Aorta (tissue), 5 donors: ENCODE measurements around the gene MAPT. TPM values are rescaled to one million over a fixed set of nuclear protein-coding genes. Genes with fewer than 3 reads are reported as not detected.
"Not testable (repeated sequence)": the region's sequence is repeated elsewhere in the genome, so short reads cannot be mapped to it uniquely, and the experiment has no call there.

ENCODE experiments used
- ATAC-seq: fragments of 200-7000 bp; cut with Tn5 transposase; one replicate; pipeline ENCODE4 v1.9.1; 2022; ENCODE audit warnings: moderate library complexity; ENCODE audit not compliant: low FRiP score
- DNase-seq, 2 donors: peaks; one replicate each; pipeline ENCODE4 v3.0.0-alpha.2; 2020
- H3K27ac ChIP-seq, 2 donors: one replicate each; pipeline ENCODE4 v1.5.1; 2013; ENCODE audit warnings: low read length in 2 of 2, mild to moderate bottlenecking in 2 of 2, moderate library complexity in 2 of 2, control low read depth in 1 of 2, inconsistent platforms in 1 of 2, low read depth in 1 of 2
- H3K27me3 ChIP-seq, 2 donors: one replicate each; pipeline ENCODE4 v1.6.1; 2013; ENCODE audit warnings: control low read depth in 1 of 2, low read length in 1 of 2, mild to moderate bottlenecking in 1 of 2, moderate library complexity in 1 of 2; ENCODE audit not compliant: insufficient read depth in 2 of 2, control insufficient read depth in 1 of 2
- H3K36me3 ChIP-seq, 2 donors: one replicate each; pipeline ENCODE4 v1.6.1; 2013; ENCODE audit warnings: control low read depth in 1 of 2, low read length in 1 of 2, mild to moderate bottlenecking in 1 of 2; ENCODE audit not compliant: insufficient read depth in 2 of 2, control insufficient read depth in 1 of 2
- H3K4me1 ChIP-seq, 2 donors: one replicate each; pipeline ENCODE4 v1.6.1; 2013; ENCODE audit warnings: low read length in 2 of 2, control low read depth in 1 of 2, mild to moderate bottlenecking in 1 of 2, moderate library complexity in 1 of 2; ENCODE audit not compliant: insufficient read depth in 2 of 2, control insufficient read depth in 1 of 2
- H3K4me3 ChIP-seq, 2 donors: one replicate each; pipeline ENCODE4 v1.5.1; 2013; ENCODE audit warnings: low read length in 2 of 2, control low read depth in 1 of 2, mild to moderate bottlenecking in 1 of 2
- H3K9me3 ChIP-seq: one replicate; pipeline ENCODE4 v1.6.1; 2013; ENCODE audit warnings: mild to moderate bottlenecking, low read length; ENCODE audit not compliant: control insufficient read depth
- WGBS, 2 donors: extraction: QIAGEN DNeasy Blood & Tissue Kit; methylation state at CpG; one replicate each; pipeline ENCODE4 v1.1.7; 2013; 5-methylcytosine and 5-hydroxymethylcytosine counted together
- intact Hi-C, 2 donors: fragments of 100-400 bp; cut with DNase I; formaldehyde crosslinking; loops; one replicate each; pipeline versions ENCODE4 v1.14.2 to v1.15.0; 2022
- polyA plus RNA-seq, 2 donors: library from polyadenylated mRNA; stranded (reverse); fragments of 200-250 nt; gene quantifications; one replicate each; pipeline ENCODE4 v1.2.3, GENCODE V29; 2013
- total RNA-seq, 2 donors: library from RNA; stranded (reverse); fragmentation: NEBNext Ultra II Directional; extraction: Animal tissue kit (Norgen Biotek cat#: 25700); gene quantifications; one replicate each; pipeline ENCODE4 v1.2.1, GENCODE V29; 2021
- donor health status: healthy with polysubstance abuse.
- donor health status: Bipolar disorder and iron deficiency.
- donor health status: DM: no; HTN: no; CAD: no.
- donor health status: DM: no; HTN: no; CAD: no.
- donor health status: DM: yes; HTN: yes; CAD: no.

Gene MAPT
- total and polyA plus RNA-seq, 4 donors = 0.13 to 3.9 (median 0.90) TPM

GRCh38 chr17:45912319-45912718 is 18.0 kb downstream of the MAPT start:
- Histone ChIP-seq H3K9me3 (peaks cover 2% of the 10 kb centered on the region), H3K4me3 (no peak overlapping the region), H3K4me1 (no peaks in the 10 kb centered on the region), H3K27ac (no peak overlapping the region), H3K27me3 (no peaks in the 10 kb centered on the region), H3K36me3 (no peaks in the 10 kb centered on the region)
- DNase-seq = no peak
- ATAC-seq = no peak
- intact Hi-C loops = no loop called here

GRCh38 chr17:45913030-45913429 is 18.7 kb downstream of the MAPT start:
- ATAC-seq, intact Hi-C loops, H3K4me3 ChIP-seq, H3K36me3 ChIP-seq, DNase-seq, H3K4me1 ChIP-seq, H3K27me3 ChIP-seq, H3K27ac ChIP-seq, H3K9me3 ChIP-seq: not testable (repeated sequence)
- WGBS, 2 donors = 90 to 92% methylated on average over 5 of the region's 5 CpGs

- no peak for DNase-seq
- no peak overlapping the region for H3K4me3 ChIP-seq
- H3K36me3 ChIP-seq = no peaks in the 10 kb centered on the region
- ATAC-seq = no peak
- WGBS, 2 donors = 76 to 79% methylated on average over 10 of the region's 10 CpGs
- intact Hi-C loops = no loop called here
- H3K4me1 ChIP-seq = no peaks in the 10 kb centered on the region
- H3K27me3 ChIP-seq = no peaks in the 10 kb centered on the region
- H3K27ac ChIP-seq = no peak overlapping the region
- peaks cover 2% of the 10 kb centered on the region for H3K9me3 ChIP-seq
These were observed 19.8 kb downstream of the MAPT start for GRCh38 chr17:45914047-45914717.

- no peaks in the 10 kb centered on the region for H3K27me3 ChIP-seq
- H3K27ac ChIP-seq = no peak overlapping the region
- intact Hi-C loops = no loop called here
- ATAC-seq (no peak), DNase-seq (no peak)
- H3K4me3 ChIP-seq = no peak overlapping the region
- H3K36me3 ChIP-seq = no peaks in the 10 kb centered on the region
- no peaks in the 10 kb centered on the region for H3K4me1 ChIP-seq
- 82 to 89% methylated on average over 4 of the region's 4 CpGs for WGBS, 2 donors
- peaks cover 2% of the 10 kb centered on the region for H3K9me3 ChIP-seq
These were observed 20.9 kb downstream of the MAPT start for GRCh38 chr17:45915263-45915662.

GRCh38 chr17:45917081-45917480 is 22.7 kb downstream of the MAPT start:
- 72 to 84% methylated on average over 7 of the region's 7 CpGs for WGBS, 2 donors
- intact Hi-C loops = no loop called here
- no peak overlapping the region for H3K4me3 ChIP-seq
- H3K9me3 ChIP-seq = peaks cover 2% of the 10 kb centered on the region
- ATAC-seq (no peak), DNase-seq (no peak)
- H3K4me1 ChIP-seq = no peaks in the 10 kb centered on the region
- no peak overlapping the region for H3K27ac ChIP-seq
- no peaks in the 10 kb centered on the region for H3K27me3 ChIP-seq
- H3K36me3 ChIP-seq = no peaks in the 10 kb centered on the region

GRCh38 chr17:45918241-45918745 is 23.9 kb downstream of the MAPT start:
- Histone ChIP-seq H3K4me1 (no peaks in the 10 kb centered on the region), H3K4me3 (no peak overlapping the region), H3K36me3 (no peaks in the 10 kb centered on the region), H3K9me3 (no peaks in the 10 kb centered on the region), H3K27me3 (no peaks in the 10 kb centered on the region), H3K27ac (no peak overlapping the region)
- ATAC-seq (no peak), DNase-seq (no peak)
- intact Hi-C loops = no loop called here
- WGBS, 2 donors = 90 to 91% methylated on average over 2 of the region's 2 CpGs

GRCh38 chr17:45919136-45919535 is 24.8 kb downstream of the MAPT start:
- no peak for DNase-seq
- ATAC-seq = no peak
- Histone ChIP-seq H3K4me3 (no peak overlapping the region), H3K27ac (no peak overlapping the region), H3K9me3 (no peaks in the 10 kb centered on the region), H3K36me3 (no peaks in the 10 kb centered on the region), H3K4me1 (no peaks in the 10 kb centered on the region), H3K27me3 (no peaks in the 10 kb centered on the region)
- WGBS, 2 donors = 81 to 82% methylated on average over 15 of the region's 15 CpGs
- intact Hi-C loops = no loop called here

GRCh38 chr17:45920083-45920482 is 25.7 kb downstream of the MAPT start:
- WGBS, 2 donors = 83 to 87% methylated on average over 9 of the region's 9 CpGs
- Histone ChIP-seq H3K36me3 (no peaks in the 10 kb centered on the region), H3K9me3 (no peaks in the 10 kb centered on the region), H3K4me1 (no peaks in the 10 kb centered on the region), H3K4me3 (no peak overlapping the region), H3K27me3 (no peaks in the 10 kb centered on the region), H3K27ac (no peak overlapping the region)
- ATAC-seq (no peak), DNase-seq (no peak)
- intact Hi-C loops = no loop called here

- Histone ChIP-seq H3K36me3 (no peaks in the 10 kb centered on the region), H3K9me3 (peaks cover 5% of the 10 kb centered on the region), H3K4me3 (no peak overlapping the region), H3K27ac (no peak overlapping the region), H3K27me3 (no peaks in the 10 kb centered on the region), H3K4me1 (no peaks in the 10 kb centered on the region)
- intact Hi-C loops = no loop called here
- ATAC-seq (no peak), DNase-seq (no peak)
- 81% methylated on average over 7 of the region's 7 CpGs for WGBS, 2 donors
These were observed 29.3 kb downstream of the MAPT start for GRCh38 chr17:45923511-45924268.
